Activated B cell treated with CpG ODN at 0.5 μM for 24 hours (primary cell): ENCODE measurements around the gene MED16. TPM values are rescaled to one million over a fixed set of nuclear protein-coding genes. Genes with fewer than 3 reads are reported as not detected.
"Not testable (repeated sequence)": the region's sequence is repeated elsewhere in the genome, so short reads cannot be mapped to it uniquely, and the experiment has no call there.

Experiments
- ATAC-seq: fragments of 200-7000 bp; cut with Tn5 transposase; one replicate; pipeline ENCODE4 v1.10.0; 2021; ENCODE audit warnings: low read depth, mild to moderate bottlenecking, moderate library complexity
- CTCF ChIA-PET: fragments of 350-600 bp; sonication (Branson Sonifier 250); formaldehyde crosslinking; loops from one replicate; lab custom pipeline; 2021; ENCODE audit warnings: antibody characterized with exemption; lab: Charles Lee
- POLR2A ChIA-PET: fragments of 350-600 bp; sonication (Branson Sonifier 250); formaldehyde crosslinking; loops from one replicate; lab custom pipeline; 2021; ENCODE audit warnings: antibody characterized with exemption; lab: Charles Lee
- DNase-seq: peaks from one replicate; pipeline ENCODE4 v3.0.0; 2022
- H3K27ac Mint-ChIP-seq: one replicate; pipeline ENCODE4 v1.8.0; 2020; ENCODE audit warnings: mixed read lengths
- H3K27me3 Mint-ChIP-seq: one replicate; pipeline ENCODE4 v1.8.0; 2021; ENCODE audit warnings: mixed read lengths
- H3K36me3 Mint-ChIP-seq: one replicate; pipeline ENCODE4 v1.8.0; 2021; ENCODE audit warnings: low read depth, mixed read lengths
- H3K4me1 Mint-ChIP-seq: one replicate; pipeline ENCODE4 v1.8.0; 2021; ENCODE audit warnings: mixed read lengths
- H3K4me3 Mint-ChIP-seq: one replicate; pipeline ENCODE4 v1.8.0; 2020; ENCODE audit warnings: mild to moderate bottlenecking, mixed read lengths
- H3K9me3 Mint-ChIP-seq: one replicate; pipeline ENCODE4 v1.8.0; 2020; ENCODE audit warnings: mixed read lengths
- CTCF ChIP-seq: fragments of 200-600 bp; IDR thresholded peaks from one replicate; pipeline ENCODE4 v1.8.0; 2022; ENCODE audit warnings: antibody characterized with exemption, mild to moderate bottlenecking
- intact Hi-C: fragments of 100-400 bp; cut with micrococcal nuclease; formaldehyde crosslinking; loops from one replicate; pipeline ENCODE4 v1.15.1; 2024
- total RNA-seq: library from RNA; stranded (reverse); gene quantifications from 2 replicates; pipeline ENCODE4 v1.2.3, GENCODE V29; 2022

Gene MED16
- total RNA-seq, 1 donor from 2014 or later = 79.3 TPM

GRCh38 chr19:879711-880438, 13.1 kb downstream of the MED16 start:
- intact Hi-C loops = no loop called here
- POLR2A ChIA-PET = interaction anchor here (0.7 to 1.5 kb wide), 3 partner anchors 13 to 187 kb away, joined by 3 to 8 read pairs (median 3); partner anchors contain the start of genes ARHGAP45, MED16 and RNU6-9
- no peaks in the 10 kb centered on the region for H3K27me3 Mint-ChIP-seq
- H3K4me1 Mint-ChIP-seq = no peaks in the 10 kb centered on the region
- no peak for ATAC-seq
- H3K9me3 Mint-ChIP-seq = no peaks in the 10 kb centered on the region
- CTCF ChIA-PET = interaction anchor here (0.5 kb wide), 1 partner anchor 23 kb away, joined by 3 read pairs; no protein-coding TSS in a partner anchor
- no peak overlapping the region for H3K4me3 Mint-ChIP-seq
- H3K27ac Mint-ChIP-seq = no peak overlapping the region
- DNase-seq = no peak
- H3K36me3 Mint-ChIP-seq = peaks cover 42% of the 10 kb centered on the region
- no peak for TF ChIP-seq CTCF

GRCh38 chr19:878751-879561, 14.0 kb downstream of the MED16 start:
- H3K27me3 Mint-ChIP-seq, DNase-seq, H3K9me3 Mint-ChIP-seq, CTCF ChIA-PET, ATAC-seq, H3K27ac Mint-ChIP-seq, intact Hi-C loops, H3K4me1 Mint-ChIP-seq, H3K4me3 Mint-ChIP-seq: not testable (repeated sequence)
- POLR2A ChIA-PET = interaction anchor here (1.3 to 1.5 kb wide), 2 partner anchors 14 to 30 kb away, joined by 3 to 8 read pairs; partner anchors contain the start of genes MED16 and RNU6-9
- H3K36me3 Mint-ChIP-seq = peaks cover 40% of the 10 kb centered on the region

GRCh38 chr19:877992-878660, 14.9 kb downstream of the MED16 start:
- H3K27ac Mint-ChIP-seq, H3K9me3 Mint-ChIP-seq, DNase-seq, CTCF ChIA-PET, ATAC-seq, H3K4me3 Mint-ChIP-seq, intact Hi-C loops, H3K27me3 Mint-ChIP-seq, H3K4me1 Mint-ChIP-seq: not testable (repeated sequence)
- peaks cover 37% of the 10 kb centered on the region for H3K36me3 Mint-ChIP-seq
- POLR2A ChIA-PET = interaction anchor here (0.5 to 1.5 kb wide), 3 partner anchors 14 to 17 kb away, joined by 5 to 8 read pairs (median 6); partner anchors contain the start of genes MED16 and RNU6-9

GRCh38 chr19:876780-877314, 16.1 kb downstream of the MED16 start:
- H3K36me3 Mint-ChIP-seq = peaks cover 36% of the 10 kb centered on the region
- no peak for ATAC-seq
- no peak overlapping the region for H3K27ac Mint-ChIP-seq
- H3K4me3 Mint-ChIP-seq = no peak overlapping the region
- H3K27me3 Mint-ChIP-seq = no peaks in the 10 kb centered on the region
- intact Hi-C loops = no loop called here
- no peak for DNase-seq
- POLR2A ChIA-PET = interaction anchor here (0.5 kb wide), 1 partner anchor 120 kb away, joined by 3 read pairs; no protein-coding TSS in a partner anchor
- H3K4me1 Mint-ChIP-seq = peaks cover 8% of the 10 kb centered on the region
- no peaks in the 10 kb centered on the region for H3K9me3 Mint-ChIP-seq
- no peak for TF ChIP-seq CTCF
- CTCF ChIA-PET = no interaction called here

- no peak overlapping the region for H3K27ac Mint-ChIP-seq
- peaks cover 32% of the 10 kb centered on the region for H3K36me3 Mint-ChIP-seq
- ChIA-PET POLR2A (interaction anchor here (0.6 to 1.3 kb wide), 3 partner anchors 10 to 30 kb away, joined by 3 to 5 read pairs (median 3); partner anchors contain the start of genes MED16 and RNU6-9), CTCF (no interaction called here)
- no peak overlapping the region for H3K4me3 Mint-ChIP-seq
- H3K9me3 Mint-ChIP-seq = no peaks in the 10 kb centered on the region
- no peak for ATAC-seq
- no peak for DNase-seq
- intact Hi-C loops = no loop called here
- TF ChIP-seq CTCF = no peak
- H3K4me1 Mint-ChIP-seq = peaks cover 8% of the 10 kb centered on the region
- H3K27me3 Mint-ChIP-seq = no peaks in the 10 kb centered on the region
Observed at GRCh38 chr19:876089-876488, 16.9 kb downstream of the MED16 start.
